ENCODE data around the gene KIAA1671. TPM values are rescaled to one million over a fixed set of nuclear protein-coding genes. Genes with fewer than 3 reads are reported as not detected.

KIAA1671 gene
- total and polyA plus RNA-seq, 7 donors: 6.3 to 34.2 (median 10.2) TPM

- 59 to 77% methylated on average over 9 of the region's 9 CpGs for WGBS, 2 donors
- no peak overlapping the region for H3K4me3 ChIP-seq
- intact Hi-C loops (cut with DNase I): no loop called here
These were observed 173.3 kb downstream of the KIAA1671 start for GRCh38 chr22:25125693-25126357.

GRCh38 chr22:25126510-25126909 lies 174.0 kb downstream of the KIAA1671 start:
- intact Hi-C loops (cut with DNase I): no loop called here

More at GRCh38 chr22:25125693-25126357, 173.3 kb downstream of the KIAA1671 start:
- peaks cover 0 to 6% (median 0%) of the 10 kb centered on the region in 4 donors for H3K36me3 ChIP-seq
- no peak overlapping the region for H3K27ac ChIP-seq
- no peaks in the 10 kb centered on the region for H3K27me3 ChIP-seq
- peaks cover 0 to 3% (median 1%) of the 10 kb centered on the region in 4 donors for H3K9me3 ChIP-seq
- H3K4me1 ChIP-seq: no peaks in the 10 kb centered on the region
- TF ChIP-seq POLR2A (IDR thresholded peaks at IDR 0.05): no peak
- DNase-seq: no peak

GRCh38 chr22:25127318-25127717 lies 174.8 kb downstream of the KIAA1671 start:
- TF ChIP-seq POLR2A (IDR thresholded peaks at IDR 0.05) (no peak), POLR2AphosphoS5 (IDR thresholded peaks at IDR 0.05) (no peak), EP300 (IDR thresholded peaks at IDR 0.05) (no peak), CTCF (IDR thresholded peaks at IDR 0.05) (no peak)
- H3K9me3 ChIP-seq: peaks cover 0 to 3% (median 1%) of the 10 kb centered on the region in 4 donors
- intact Hi-C loops (cut with DNase I): no loop called here
- no peak for DNase-seq
- H3K4me1 ChIP-seq: no peaks in the 10 kb centered on the region
- H3K36me3 ChIP-seq: peaks cover 0 to 6% (median 0%) of the 10 kb centered on the region in 4 donors
- no peak overlapping the region for H3K4me3 ChIP-seq
- no peak overlapping the region for H3K27ac ChIP-seq
- 72 to 78% methylated on average over 6 of the region's 6 CpGs for WGBS, 2 donors
- H3K27me3 ChIP-seq: no peaks in the 10 kb centered on the region

More at GRCh38 chr22:25126510-25126909, 174.0 kb downstream of the KIAA1671 start:
- Histone ChIP-seq H3K4me3 (no peak overlapping the region), H3K9me3 (peaks cover 0 to 3% (median 1%) of the 10 kb centered on the region in 4 donors), H3K27me3 (no peaks in the 10 kb centered on the region), H3K36me3 (peaks cover 0 to 6% (median 0%) of the 10 kb centered on the region in 4 donors), H3K4me1 (no peaks in the 10 kb centered on the region), H3K27ac (no peak overlapping the region)
- WGBS, 2 donors: 87 to 98% methylated on average over 1 of the region's 1 CpG
- DNase-seq: no peak
- TF ChIP-seq POLR2AphosphoS5 (IDR thresholded peaks at IDR 0.05): no peak
- TF ChIP-seq EP300 (IDR thresholded peaks at IDR 0.05): no peak
- TF ChIP-seq CTCF (IDR thresholded peaks at IDR 0.05): no peak

- H3K27ac ChIP-seq: no peak overlapping the region
- H3K9me3 ChIP-seq: no peaks in the 10 kb centered on the region
- no peak for TF ChIP-seq EP300 (IDR thresholded peaks at IDR 0.05)
- no peak for TF ChIP-seq POLR2A (IDR thresholded peaks at IDR 0.05)
- no peak for TF ChIP-seq CTCF (IDR thresholded peaks at IDR 0.05)
- TF ChIP-seq POLR2AphosphoS5 (IDR thresholded peaks at IDR 0.05): no peak
- no peak overlapping the region for H3K4me3 ChIP-seq
- H3K27me3 ChIP-seq: no peaks in the 10 kb centered on the region
- H3K4me1 ChIP-seq: peaks cover 0 to 21% (median 11%) of the 10 kb centered on the region in 4 donors
- intact Hi-C loops (cut with DNase I): no loop called here
- no peaks in the 10 kb centered on the region for H3K36me3 ChIP-seq
- DNase-seq: no peak
- 25 to 74% methylated on average over 6 of the region's 6 CpGs for WGBS, 2 donors
These were observed 177.9 kb downstream of the KIAA1671 start for GRCh38 chr22:25130462-25130861.

GRCh38 chr22:25131198-25131887 lies 178.8 kb downstream of the KIAA1671 start:
- H3K4me3 ChIP-seq: no peak overlapping the region
- intact Hi-C loops (cut with DNase I): no loop called here
- TF ChIP-seq POLR2AphosphoS5 (IDR thresholded peaks at IDR 0.05) (no peak), CTCF (IDR thresholded peaks at IDR 0.05) (no peak), EP300 (IDR thresholded peaks at IDR 0.05) (no peak), POLR2A (IDR thresholded peaks at IDR 0.05) (no peak)
- no peaks in the 10 kb centered on the region for H3K27me3 ChIP-seq
- peaks cover 0 to 22% (median 11%) of the 10 kb centered on the region in 4 donors for H3K4me1 ChIP-seq
- 49 to 76% methylated on average over 9 of the region's 9 CpGs for WGBS, 2 donors
- no peak overlapping the region for H3K27ac ChIP-seq
- no peak for DNase-seq
- H3K36me3 ChIP-seq: no peaks in the 10 kb centered on the region
- H3K9me3 ChIP-seq: no peaks in the 10 kb centered on the region
